HCT116 (cell line): ENCODE results near the gene PURB. TPM values are rescaled to one million over a fixed set of nuclear protein-coding genes. Genes with fewer than 3 reads are reported as not detected.

Experiments
- ATAC-seq: fragments of 200-7000 bp; cut with Tn5 transposase; 2 replicates; pipeline ENCODE4 v1.9.1; 2020; ENCODE audit warnings: mild to moderate bottlenecking, moderate library complexity
- BruUV-seq: library from RNA; stranded (reverse); fragments of 400-500 nt; replicated peaks from 2 replicates; lab custom pipeline; 2021; lab: Mats Ljungman, UMichigan
- CTCF ChIA-PET: fragments of 300-600 bp; sonication (Branson Sonifier 250); formaldehyde crosslinking; loops from one replicate; lab custom pipeline; 2021; ENCODE audit warnings: antibody characterized with exemption; lab: Charles Lee
- POLR2A ChIA-PET: fragments of 300-600, 350-600 bp; sonication (Branson Sonifier 250); formaldehyde crosslinking; loops from one replicate; lab custom pipeline; 2021; ENCODE audit warnings: antibody characterized with exemption; lab: Charles Lee
- RAD21 ChIA-PET, 2 experiments: fragments of 300-600 bp; sonication (Branson Sonifier 250); formaldehyde crosslinking; loops; one replicate each; lab custom pipeline; 2023; ENCODE audit warnings: low total read pairs in 2 of 2; ENCODE audit not compliant: uncharacterized antibody in 2 of 2, unreplicated experiment in 2 of 2, low non-redundant PET in 1 of 2; lab: Charles Lee
- DNase-seq: peaks from one replicate; pipeline ENCODE4 v3.0.0-alpha.2; 2010; ENCODE audit warnings: low read depth, low spot score
- H2AFZ ChIP-seq: fragments of 200-600 bp; shearing (Covaris generic), sonication (generic); 2 replicates; pipeline ENCODE4 v1.6.1; 2017; ENCODE audit warnings: low read depth, mixed run types, mixed read lengths, antibody characterized with exemption, low read length; ENCODE audit not compliant: poor library complexity, severe bottlenecking
- H3K27ac ChIP-seq: 2 replicates; pipeline ENCODE4 v1.5.1; 2012; ENCODE audit warnings: low read depth, low read length
- H3K27me3 ChIP-seq: fragments of 200-600 bp; sonication (generic); 2 replicates; pipeline ENCODE4 v1.6.1; 2016; ENCODE audit warnings: mixed run types, low read length, mixed read lengths; ENCODE audit not compliant: insufficient read depth
- H3K36me3 ChIP-seq, 2 experiments: fragments of 200-500 bp in 1 of 2; fragments of 200-600 bp in 1 of 2; sonication (Bioruptor generic) in 1 of 2; sonication (generic) in 1 of 2; 2 replicates each; pipeline versions ENCODE4 v1.5.1 to v1.6.1; 2014 to 2016; ENCODE audit warnings: low read length in 2 of 2, inconsistent platforms in 1 of 2, mixed read lengths in 1 of 2, mixed run types in 1 of 2; ENCODE audit not compliant: insufficient read depth in 2 of 2, control insufficient read depth in 1 of 2
- H3K4me1 ChIP-seq, 2 experiments: fragments of 200-600 bp in 1 of 2; sonication (generic) in 1 of 2; 2 replicates each; pipeline versions ENCODE4 v1.5.1 to v1.6.1; 2012 to 2017; ENCODE audit warnings: low read length in 2 of 2, inconsistent platforms in 1 of 2, mild to moderate bottlenecking in 1 of 2, mixed read lengths in 1 of 2, mixed run types in 1 of 2, moderate library complexity in 1 of 2; ENCODE audit not compliant: insufficient read depth in 2 of 2, control insufficient read depth in 1 of 2
- H3K4me2 ChIP-seq: fragments of 200-600 bp; sonication (generic); 2 replicates; pipeline ENCODE4 v1.6.1; 2017; ENCODE audit warnings: mixed run types, low read length, mixed read lengths
- H3K4me3 ChIP-seq, 2 experiments: fragments of 200-600 bp in 1 of 2; sonication (generic) in 1 of 2; replicated peaks in 1 of 2; 2 replicates each; pipeline ENCODE4 v1.5.1; 2011 to 2016; ENCODE audit warnings: low read length in 2 of 2, control low read depth in 1 of 2, low read depth in 1 of 2, mild to moderate bottlenecking in 1 of 2, mixed read lengths in 1 of 2, mixed run types in 1 of 2
- H3K79me2 ChIP-seq: fragments of 200-600 bp; sonication (generic); 2 replicates; pipeline ENCODE4 v1.6.1; 2017; ENCODE audit warnings: mild to moderate bottlenecking, mixed run types, low read length, moderate library complexity, mixed read lengths; ENCODE audit not compliant: insufficient read depth
- H3K9ac ChIP-seq: fragments of 200-600 bp; sonication (generic); 2 replicates; pipeline ENCODE4 v1.6.1; 2016; ENCODE audit warnings: low read length, mixed read lengths
- H3K9me2 ChIP-seq: fragments of 200-600 bp; sonication (generic), shearing (Covaris generic); 2 replicates; pipeline ENCODE4 v1.6.1; 2017; ENCODE audit warnings: mixed run types, mild to moderate bottlenecking, moderate library complexity; ENCODE audit not compliant: insufficient read depth
- H3K9me3 ChIP-seq, 2 experiments: fragments of 200-500 bp in 1 of 2; fragments of 200-600 bp in 1 of 2; sonication (Bioruptor generic) in 1 of 2; sonication (generic) in 1 of 2; 2 replicates each; pipeline ENCODE4 v1.6.1; 2014 to 2017; ENCODE audit warnings: low read length in 2 of 2, mixed read lengths in 2 of 2, inconsistent platforms in 1 of 2, low read depth in 1 of 2, mild to moderate bottlenecking in 1 of 2, mixed run types in 1 of 2, moderate library complexity in 1 of 2; ENCODE audit not compliant: control insufficient read depth in 1 of 2, insufficient read depth in 1 of 2
- H4K20me1 ChIP-seq: fragments of 200-600 bp; sonication (generic), shearing (Covaris generic); 2 replicates; pipeline ENCODE4 v1.6.1; 2017; ENCODE audit warnings: mixed run types, mild to moderate bottlenecking, moderate library complexity; ENCODE audit not compliant: insufficient read depth
- CBX3 ChIP-seq: IDR thresholded peaks from 2 replicates; pipeline ENCODE4 v1.6.1; 2012; ENCODE audit warnings: low read depth
- CEBPB ChIP-seq: IDR thresholded peaks from 2 replicates; pipeline ENCODE4 v1.6.1; 2012; ENCODE audit warnings: low read depth
- EGR1 ChIP-seq: IDR thresholded peaks from 2 replicates; pipeline ENCODE4 v1.6.1; 2012; ENCODE audit warnings: low read depth
- ELF1 ChIP-seq: IDR thresholded peaks from 2 replicates; pipeline ENCODE4 v1.6.1; 2012; ENCODE audit warnings: low read depth, borderline replicate concordance
- EZH2 ChIP-seq: fragments of 200-600 bp; sonication (generic); IDR thresholded peaks from 2 replicates; pipeline ENCODE4 v1.6.1; 2017; ENCODE audit warnings: antibody characterized with exemption, mixed run types
- FOSL1 ChIP-seq: IDR thresholded peaks from 2 replicates; pipeline ENCODE4 v1.6.1; 2012; ENCODE audit warnings: low read depth
- POLR2A ChIP-seq: IDR thresholded peaks from 2 replicates; pipeline ENCODE4 v1.7.0; 2011; ENCODE audit warnings: borderline replicate concordance; ENCODE audit not compliant: insufficient read depth, insufficient read length; ENCODE audit errors: extremely low read depth
- POLR2AphosphoS5 ChIP-seq: IDR thresholded peaks from 2 replicates; pipeline ENCODE4 v1.6.1; 2011; ENCODE audit warnings: mild to moderate bottlenecking, low read depth, low read length, moderate library complexity
- RAD21 ChIP-seq: IDR thresholded peaks from 2 replicates; pipeline ENCODE4 v1.6.1; 2012; ENCODE audit warnings: low read depth, mild to moderate bottlenecking
- SIN3A ChIP-seq: IDR thresholded peaks from 2 replicates; pipeline ENCODE4 v1.6.1; 2012; ENCODE audit warnings: low read depth
- SP1 ChIP-seq: IDR thresholded peaks from 2 replicates; pipeline ENCODE4 v1.6.1; 2012; ENCODE audit warnings: low read depth
- TCF7L2 ChIP-seq: IDR thresholded peaks from 2 replicates; pipeline ENCODE4 v1.7.0; 2011; ENCODE audit warnings: borderline replicate concordance, inconsistent platforms; ENCODE audit not compliant: insufficient read depth, insufficient read length; ENCODE audit errors: extremely low read depth
- ZFX ChIP-seq: fragments of 450-650 bp; IDR thresholded peaks from 2 replicates; pipeline ENCODE4 v1.6.1; 2017
- intact Hi-C: fragments of 100-400 bp; cut with micrococcal nuclease; formaldehyde crosslinking; loops from 2 replicates; pipeline ENCODE4 v1.10.0; 2022
- total RNA-seq: library from RNA; stranded (reverse); gene quantifications from one replicate; pipeline ENCODE4 v1.2.1, GENCODE V29; 2021; ENCODE audit not compliant: unreplicated experiment
- TF ChIP-seq, protein P1 (sequence below), 3 experiments: fragments of 200-600 bp in 1 of 3; sonication (generic) in 1 of 3; IDR thresholded peaks in 2 of 3; conservative IDR thresholded peaks in 1 of 3; 2 replicates each; pipeline ENCODE4 v1.5.1; 2012 to 2017; ENCODE audit warnings: low read depth in 2 of 3, low read length in 2 of 3, antibody characterized with exemption in 1 of 3, borderline replicate concordance in 1 of 3, control low read depth in 1 of 3, mild to moderate bottlenecking in 1 of 3, mixed read lengths in 1 of 3, mixed run types in 1 of 3, moderate library complexity in 1 of 3; ENCODE audit not compliant: insufficient read depth in 1 of 3
- TF ChIP-seq, protein P2 (sequence below): IDR thresholded peaks from 2 replicates; pipeline ENCODE4 v1.6.1; 2012
- TF ChIP-seq, protein P3 (sequence below): IDR thresholded peaks from 2 replicates; pipeline ENCODE4 v1.6.1; 2011; ENCODE audit warnings: mild to moderate bottlenecking, low read length, moderate library complexity; ENCODE audit not compliant: insufficient replicate concordance; ENCODE audit errors: extremely low read depth
- TF ChIP-seq, protein P4 (sequence below): IDR thresholded peaks from 2 replicates; pipeline ENCODE4 v1.6.1; 2012

Gene PURB
- total RNA-seq, 1 experiment from 2014 or later, result 13.2 TPM

- TF ChIP-seq, protein P1, sequence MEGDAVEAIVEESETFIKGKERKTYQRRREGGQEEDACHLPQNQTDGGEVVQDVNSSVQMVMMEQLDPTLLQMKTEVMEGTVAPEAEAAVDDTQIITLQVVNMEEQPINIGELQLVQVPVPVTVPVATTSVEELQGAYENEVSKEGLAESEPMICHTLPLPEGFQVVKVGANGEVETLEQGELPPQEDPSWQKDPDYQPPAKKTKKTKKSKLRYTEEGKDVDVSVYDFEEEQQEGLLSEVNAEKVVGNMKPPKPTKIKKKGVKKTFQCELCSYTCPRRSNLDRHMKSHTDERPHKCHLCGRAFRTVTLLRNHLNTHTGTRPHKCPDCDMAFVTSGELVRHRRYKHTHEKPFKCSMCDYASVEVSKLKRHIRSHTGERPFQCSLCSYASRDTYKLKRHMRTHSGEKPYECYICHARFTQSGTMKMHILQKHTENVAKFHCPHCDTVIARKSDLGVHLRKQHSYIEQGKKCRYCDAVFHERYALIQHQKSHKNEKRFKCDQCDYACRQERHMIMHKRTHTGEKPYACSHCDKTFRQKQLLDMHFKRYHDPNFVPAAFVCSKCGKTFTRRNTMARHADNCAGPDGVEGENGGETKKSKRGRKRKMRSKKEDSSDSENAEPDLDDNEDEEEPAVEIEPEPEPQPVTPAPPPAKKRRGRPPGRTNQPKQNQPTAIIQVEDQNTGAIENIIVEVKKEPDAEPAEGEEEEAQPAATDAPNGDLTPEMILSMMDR (IDR thresholded peaks at IDR 0.05 in 2 of 3, conservative IDR thresholded peaks at IDR 0.05 in 1 of 3; ENCODE audit: borderline replicate concordance in 1 of 3, insufficient read depth in 1 of 3, low read depth in 2 of 3, low read length in 2 of 3), result no peak
- TF ChIP-seq CBX3, result no peak
These were observed 4.2 kb downstream of the PURB start (continued) for GRCh38 chr7:44881066-44881600.

DNA sequence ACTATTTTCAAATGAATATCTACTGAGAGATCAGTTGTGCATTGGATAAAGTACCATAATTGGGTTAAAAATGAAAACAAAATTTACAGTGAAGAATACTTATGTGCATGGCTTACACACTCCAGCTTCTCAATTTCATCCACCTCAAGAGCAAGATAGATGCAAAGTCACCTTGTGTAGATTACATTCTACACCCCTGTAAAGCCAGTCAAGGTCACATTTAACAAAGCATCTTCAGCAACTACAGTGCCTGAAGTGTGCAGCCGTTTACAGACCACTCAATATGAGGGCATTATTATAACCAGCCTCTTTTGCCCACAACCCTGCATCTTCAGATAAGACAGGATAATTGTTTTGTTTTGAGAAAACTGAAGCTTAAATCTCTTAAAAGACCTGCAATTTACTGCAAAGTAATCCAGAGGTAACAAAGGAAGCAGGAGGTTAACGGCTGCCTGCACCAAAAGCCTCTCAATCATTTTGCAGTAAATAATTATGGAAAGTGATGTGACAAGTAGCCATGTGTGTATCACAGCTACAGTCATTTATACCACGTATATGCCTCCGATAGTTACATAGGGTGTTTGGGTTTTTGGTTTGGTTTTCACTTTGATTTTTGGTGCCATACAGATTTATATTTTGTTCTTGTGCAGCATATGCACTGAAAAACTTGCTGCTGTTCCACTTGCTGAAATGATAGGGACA is 4.9 kb downstream of the PURB start:
- ChIA-PET POLR2A (interaction anchor here (1.3 to 1.6 kb wide), 3 partner anchors 8 to 307 kb away, joined by 3 to 4 read pairs (median 3); partner anchors contain the start of genes DDX56 and H2AZ2), CTCF (interaction anchor here (0.8 kb wide), 1 partner anchor 33 kb away, joined by 3 read pairs; no protein-coding TSS in a partner anchor), RAD21 (no interaction called here)
- Histone ChIP-seq H3K27me3 (no peaks in the 10 kb centered on the region), H3K36me3 (peaks cover 0 to 19% of the 10 kb centered on the region in 2 experiments; a peak in 2 of 4 replicates), H3K9me3 (peaks cover 0 to 11% of the 10 kb centered on the region in 2 experiments; a peak in 1 of 4 replicates), H3K79me2 (peaks cover 39% of the 10 kb centered on the region), H3K4me2 (no peak overlapping the region), H3K9ac (no peak overlapping the region), H3K27ac (no peak overlapping the region), H3K4me3 (no peak overlapping the region), H2AFZ (no peak overlapping the region), H4K20me1 (peaks cover 5% of the 10 kb centered on the region), H3K9me2 (no peaks in the 10 kb centered on the region), H3K4me1 (peaks cover 4 to 15% of the 10 kb centered on the region in 2 experiments; a peak in 3 of 4 replicates)
- no peak for DNase-seq
- no peak for ATAC-seq
- intact Hi-C loops, result no loop called here
- no TSS peak for BruUV-seq
- TF ChIP-seq, protein P2, sequence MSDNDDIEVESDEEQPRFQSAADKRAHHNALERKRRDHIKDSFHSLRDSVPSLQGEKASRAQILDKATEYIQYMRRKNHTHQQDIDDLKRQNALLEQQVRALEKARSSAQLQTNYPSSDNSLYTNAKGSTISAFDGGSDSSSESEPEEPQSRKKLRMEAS, result no peak
- TF ChIP-seq CEBPB, result no peak
- TF ChIP-seq FOSL1, result no peak
- TF ChIP-seq, protein P3, sequence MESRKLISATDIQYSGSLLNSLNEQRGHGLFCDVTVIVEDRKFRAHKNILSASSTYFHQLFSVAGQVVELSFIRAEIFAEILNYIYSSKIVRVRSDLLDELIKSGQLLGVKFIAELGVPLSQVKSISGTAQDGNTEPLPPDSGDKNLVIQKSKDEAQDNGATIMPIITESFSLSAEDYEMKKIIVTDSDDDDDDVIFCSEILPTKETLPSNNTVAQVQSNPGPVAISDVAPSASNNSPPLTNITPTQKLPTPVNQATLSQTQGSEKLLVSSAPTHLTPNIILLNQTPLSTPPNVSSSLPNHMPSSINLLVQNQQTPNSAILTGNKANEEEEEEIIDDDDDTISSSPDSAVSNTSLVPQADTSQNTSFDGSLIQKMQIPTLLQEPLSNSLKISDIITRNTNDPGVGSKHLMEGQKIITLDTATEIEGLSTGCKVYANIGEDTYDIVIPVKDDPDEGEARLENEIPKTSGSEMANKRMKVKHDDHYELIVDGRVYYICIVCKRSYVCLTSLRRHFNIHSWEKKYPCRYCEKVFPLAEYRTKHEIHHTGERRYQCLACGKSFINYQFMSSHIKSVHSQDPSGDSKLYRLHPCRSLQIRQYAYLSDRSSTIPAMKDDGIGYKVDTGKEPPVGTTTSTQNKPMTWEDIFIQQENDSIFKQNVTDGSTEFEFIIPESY, result no peak
- TF ChIP-seq RAD21, result no peak
- TF ChIP-seq SP1, result no peak
- TF ChIP-seq CBX3, result no peak
- no peak for TF ChIP-seq ZFX
- TF ChIP-seq, protein P4, sequence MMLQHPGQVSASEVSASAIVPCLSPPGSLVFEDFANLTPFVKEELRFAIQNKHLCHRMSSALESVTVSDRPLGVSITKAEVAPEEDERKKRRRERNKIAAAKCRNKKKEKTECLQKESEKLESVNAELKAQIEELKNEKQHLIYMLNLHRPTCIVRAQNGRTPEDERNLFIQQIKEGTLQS, result no peak
- TF ChIP-seq TCF7L2, result no peak
- no peak for TF ChIP-seq POLR2AphosphoS5
- TF ChIP-seq EZH2, result no peak
- no peak for TF ChIP-seq EGR1
- TF ChIP-seq SIN3A, result no peak
- TF ChIP-seq POLR2A, result no peak
- no peak for TF ChIP-seq ELF1
- TF ChIP-seq, protein P1 (IDR thresholded peaks at IDR 0.05 in 2 of 3, conservative IDR thresholded peaks at IDR 0.05 in 1 of 3; ENCODE audit: borderline replicate concordance in 1 of 3, insufficient read depth in 1 of 3, low read depth in 2 of 3, low read length in 2 of 3), result no peak
